ENCODE data around the gene ZBTB7B.

ZBTB7B gene

GRCh38 chr1:155034318-155035208 is 32.0 kb downstream of the ZBTB7B start:
- DNase-seq, result no peak

GRCh38 chr1:155035936-155036335 is 33.3 kb downstream of the ZBTB7B start:
- no peak for DNase-seq

- DNase-seq, result no peak
These were observed 34.4 kb downstream of the ZBTB7B start for GRCh38 chr1:155037043-155037442.

GRCh38 chr1:155037851-155038441 is 35.3 kb downstream of the ZBTB7B start:
- no peak for DNase-seq

GRCh38 chr1:155038602-155039307 is 36.2 kb downstream of the ZBTB7B start:
- DNase-seq, result no peak

- no peak for DNase-seq
These were observed 36.7 kb downstream of the ZBTB7B start for GRCh38 chr1:155039308-155039669.

GRCh38 chr1:155040358-155041093 is 37.9 kb downstream of the ZBTB7B start:
- DNase-seq, result no peak

- DNase-seq, result no peak
These were observed 40.2 kb downstream of the ZBTB7B start for GRCh38 chr1:155042789-155043188.

- DNase-seq, result no peak
These were observed 40.7 kb downstream of the ZBTB7B start for GRCh38 chr1:155043301-155043702.

GRCh38 chr1:155043793-155044192 is 41.2 kb downstream of the ZBTB7B start:
- no peak for DNase-seq

- DNase-seq, result no peak
These were observed 41.8 kb downstream of the ZBTB7B start for GRCh38 chr1:155044365-155044764.

- peak in 51 of 58 donors; percentile 2 to 78 (median 49) for DNase-seq
These were observed 42.4 kb downstream of the ZBTB7B start for GRCh38 chr1:155044812-155045657.

- DNase-seq, result no peak
These were observed 46.1 kb downstream of the ZBTB7B start for GRCh38 chr1:155048449-155049334.

GRCh38 chr1:155049651-155050559 is 47.3 kb downstream of the ZBTB7B start:
- DNase-seq, result peak in 2 of 58 donors; percentile 24 to 49

GRCh38 chr1:155050560-155051341 is 48.1 kb downstream of the ZBTB7B start, which contains the start of gene ADAM15:
Gene ADAM15, plus strand, starts transcription at chr1:155051316. Its CDS starts 71 bp downstream, at chr1:155051387.
- DNase-seq, result peak in 55 of 58 donors; percentile 21 to 83 (median 72)

- DNase-seq, result peak in 4 of 58 donors; percentile 40 to 63 (median 56)
These were observed 48.8 kb downstream of the ZBTB7B start for GRCh38 chr1:155051342-155051776.

- peak in 44 of 58 donors; percentile 4 to 63 (median 41) for DNase-seq
These were observed 49.3 kb downstream of the ZBTB7B start for GRCh38 chr1:155051777-155052398.
